ENCODE results near the gene TMEM131.

DNA sequence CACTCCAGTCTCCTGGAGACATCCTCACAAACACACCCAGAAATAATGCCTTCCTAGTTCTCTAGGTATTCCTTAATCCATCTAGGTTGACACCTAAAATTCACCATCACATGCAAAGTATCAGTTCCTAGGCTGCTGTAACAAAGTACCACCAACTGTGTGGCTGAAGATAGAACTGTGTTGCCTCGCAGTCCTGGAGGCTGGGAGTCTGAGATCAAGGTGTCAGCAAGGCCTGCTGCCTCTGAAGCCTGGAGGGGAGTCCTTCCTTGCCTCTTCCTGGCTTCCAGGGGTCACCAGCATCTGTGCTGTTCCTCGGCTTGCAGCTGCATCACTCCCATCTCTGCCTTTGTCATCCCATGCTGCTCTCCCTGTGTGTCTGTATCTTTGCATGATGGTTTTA is 36.3 kb upstream of the TMEM131 start:
- TF ChIP-seq, protein P1, sequence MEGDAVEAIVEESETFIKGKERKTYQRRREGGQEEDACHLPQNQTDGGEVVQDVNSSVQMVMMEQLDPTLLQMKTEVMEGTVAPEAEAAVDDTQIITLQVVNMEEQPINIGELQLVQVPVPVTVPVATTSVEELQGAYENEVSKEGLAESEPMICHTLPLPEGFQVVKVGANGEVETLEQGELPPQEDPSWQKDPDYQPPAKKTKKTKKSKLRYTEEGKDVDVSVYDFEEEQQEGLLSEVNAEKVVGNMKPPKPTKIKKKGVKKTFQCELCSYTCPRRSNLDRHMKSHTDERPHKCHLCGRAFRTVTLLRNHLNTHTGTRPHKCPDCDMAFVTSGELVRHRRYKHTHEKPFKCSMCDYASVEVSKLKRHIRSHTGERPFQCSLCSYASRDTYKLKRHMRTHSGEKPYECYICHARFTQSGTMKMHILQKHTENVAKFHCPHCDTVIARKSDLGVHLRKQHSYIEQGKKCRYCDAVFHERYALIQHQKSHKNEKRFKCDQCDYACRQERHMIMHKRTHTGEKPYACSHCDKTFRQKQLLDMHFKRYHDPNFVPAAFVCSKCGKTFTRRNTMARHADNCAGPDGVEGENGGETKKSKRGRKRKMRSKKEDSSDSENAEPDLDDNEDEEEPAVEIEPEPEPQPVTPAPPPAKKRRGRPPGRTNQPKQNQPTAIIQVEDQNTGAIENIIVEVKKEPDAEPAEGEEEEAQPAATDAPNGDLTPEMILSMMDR (IDR thresholded peaks at IDR 0.05), result no peak
- no peak for TF ChIP-seq POLR2A (IDR thresholded peaks at IDR 0.05)

Measured in testis (tissue), 2 donors.